ENCODE measurements around the gene GMCL2.

GRCh38 chr5:178223196-178223773 lies 36.1 kb upstream of the GMCL2 start:
- TF ChIP-seq CTCF (IDR thresholded peaks at IDR 0.05) (no peak), EP300 (IDR thresholded peaks at IDR 0.05) (no peak), POLR2A (IDR thresholded peaks at IDR 0.05) (no peak)

Data from ovary (tissue), 3 donors.